HG03439 (cell line): ENCODE data around the gene WIF1.

ENCODE experiments used
- ATAC-seq: cut with Tn5 transposase; IDR thresholded peaks from one replicate; pipeline ENCODE4 v1.9.1; 2021; ENCODE audit warnings: mild to moderate bottlenecking, moderate library complexity; ENCODE audit not compliant: unreplicated experiment

The WIF1 gene

GRCh38 chr12:65039301-65039700 lies 81.8 kb downstream of the WIF1 start:
- no peak for ATAC-seq

GRCh38 chr12:65025136-65025535 lies 96.0 kb downstream of the WIF1 start:
- no peak for ATAC-seq

GRCh38 chr12:65023485-65023884 lies 97.6 kb downstream of the WIF1 start:
- ATAC-seq, result no peak

- ATAC-seq, result no peak
These were observed 98.1 kb downstream of the WIF1 start for GRCh38 chr12:65022960-65023359.

GRCh38 chr12:65022421-65022820 lies 98.7 kb downstream of the WIF1 start:
- ATAC-seq, result no peak

GRCh38 chr12:65019696-65020234 lies 101.3 kb downstream of the WIF1 start:
- no peak for ATAC-seq

- no peak for ATAC-seq
These were observed 104.0 kb downstream of the WIF1 start for GRCh38 chr12:65016881-65017650.

- ATAC-seq, result no peak
These were observed 105.3 kb downstream of the WIF1 start for GRCh38 chr12:65015850-65016249.

- no peak for ATAC-seq
These were observed 106.4 kb downstream of the WIF1 start for GRCh38 chr12:65014504-65015271.

- ATAC-seq, result no peak
These were observed 110.7 kb downstream of the WIF1 start for GRCh38 chr12:65010437-65010836.

- ATAC-seq, result no peak
These were observed 115.4 kb downstream of the WIF1 start for GRCh38 chr12:65005716-65006115.

- no peak for ATAC-seq
These were observed 116.8 kb downstream of the WIF1 start for GRCh38 chr12:65004270-65004669.
